OCI-LY3 (cell line): Measurements from ENCODE around the gene PATZ1.
"Not testable (repeated sequence)": the region's sequence is repeated elsewhere in the genome, so short reads cannot be mapped to it uniquely, and the experiment has no call there.

ENCODE experiments used
- H2AFZ ChIP-seq: fragments of 200-600, 300-600 bp; shearing (Covaris generic); 2 replicates; pipeline ENCODE4 v1.6.0; 2014; ENCODE audit warnings: antibody characterized with exemption, low read depth, low read length
- H3K27ac ChIP-seq: fragments of 200-600, 300-600 bp; sonication (generic); 2 replicates; pipeline ENCODE4 v1.5.1; 2014; ENCODE audit warnings: mild to moderate bottlenecking, low read length, moderate library complexity, mixed read lengths
- H3K27me3 ChIP-seq: fragments of 200-600, 300-600 bp; sonication (generic); 2 replicates; pipeline ENCODE4 v1.6.1; 2014; ENCODE audit warnings: low read depth, low read length, mixed read lengths
- H3K36me3 ChIP-seq: fragments of 200-600, 300-600 bp; sonication (generic); replicated peaks from 2 replicates; pipeline ENCODE3; 2014; ENCODE audit warnings: low read depth, low read length, mixed read lengths
- H3K4me1 ChIP-seq: fragments of 300-600, 200-600 bp; sonication (generic); 2 replicates; pipeline ENCODE4 v1.6.1; 2014; ENCODE audit warnings: low read length, mixed read lengths
- H3K4me2 ChIP-seq: fragments of 200-600, 300-600 bp; sonication (generic); 2 replicates; pipeline ENCODE4 v1.6.1; 2014; ENCODE audit warnings: low read length, mixed read lengths
- H3K4me3 ChIP-seq: fragments of 300-600, 200-600 bp; sonication (generic); 2 replicates; pipeline ENCODE4 v1.5.1; 2014; ENCODE audit warnings: antibody characterized with exemption, mild to moderate bottlenecking, low read length, moderate library complexity
- H3K79me2 ChIP-seq: fragments of 300-600, 200-600 bp; shearing (Covaris generic); 2 replicates; pipeline ENCODE4 v1.6.1; 2014; ENCODE audit warnings: mild to moderate bottlenecking, low read length, mixed read lengths
- H3K9ac ChIP-seq: fragments of 300-600, 200-600 bp; shearing (Covaris generic); 2 replicates; pipeline ENCODE4 v1.6.0; 2014; ENCODE audit warnings: mild to moderate bottlenecking, low read length, moderate library complexity
- H3K9me3 ChIP-seq: fragments of 200-600, 300-600 bp; shearing (Covaris generic); 2 replicates; pipeline ENCODE4 v1.6.1; 2014; ENCODE audit warnings: low read length, mixed read lengths; ENCODE audit not compliant: insufficient read depth
- H4K20me1 ChIP-seq: fragments of 200-600, 300-600 bp; sonication (generic); 2 replicates; pipeline ENCODE4 v1.6.1; 2016; ENCODE audit warnings: low read length, mixed read lengths; ENCODE audit not compliant: insufficient read depth
- CTCF ChIP-seq: fragments of 200-600, 300-600 bp; sonication (generic); IDR thresholded peaks from 2 replicates; pipeline ENCODE4 v1.5.1; 2014; ENCODE audit warnings: antibody characterized with exemption, low read length, low read depth
- EZH2phosphoT487 ChIP-seq: fragments of 200-600 bp; shearing (Covaris generic); IDR thresholded peaks from 2 replicates; pipeline ENCODE4 v1.6.1; 2018; ENCODE audit warnings: antibody characterized with exemption, mixed run types, low read depth

The PATZ1 gene

GRCh38 chr22:31346255-31346732 lies at the start of gene PATZ1:
PATZ1 (minus strand) TSS chr22:31346346; CDS start chr22:31345602, 744 bp downstream.
- H3K4me2 ChIP-seq = peak within 1 kb of the TSS; percentile 90
- H3K4me3 ChIP-seq = peak within 1 kb of the TSS; percentile 77
- H3K27me3 ChIP-seq = no peaks in the 10 kb centered on the region
- peaks cover 54% of the 10 kb centered on the region for H3K79me2 ChIP-seq
- no peaks in the 10 kb centered on the region for H3K9me3 ChIP-seq
- H3K9ac ChIP-seq = peak within 1 kb of the TSS; percentile 86
- H3K4me1 ChIP-seq = peaks cover 25% of the 10 kb centered on the region
- H3K36me3 ChIP-seq = peaks cover 39% of the 10 kb centered on the region
- H2AFZ ChIP-seq = peak within 1 kb of the TSS; percentile 48; the same call in 1 of the 2 replicates
- no peak for TF ChIP-seq EZH2phosphoT487
- no peak for TF ChIP-seq CTCF
- peak within 1 kb of the TSS; percentile 75 for H3K27ac ChIP-seq
- H4K20me1 ChIP-seq = peaks cover 44% of the 10 kb centered on the region

DNA sequence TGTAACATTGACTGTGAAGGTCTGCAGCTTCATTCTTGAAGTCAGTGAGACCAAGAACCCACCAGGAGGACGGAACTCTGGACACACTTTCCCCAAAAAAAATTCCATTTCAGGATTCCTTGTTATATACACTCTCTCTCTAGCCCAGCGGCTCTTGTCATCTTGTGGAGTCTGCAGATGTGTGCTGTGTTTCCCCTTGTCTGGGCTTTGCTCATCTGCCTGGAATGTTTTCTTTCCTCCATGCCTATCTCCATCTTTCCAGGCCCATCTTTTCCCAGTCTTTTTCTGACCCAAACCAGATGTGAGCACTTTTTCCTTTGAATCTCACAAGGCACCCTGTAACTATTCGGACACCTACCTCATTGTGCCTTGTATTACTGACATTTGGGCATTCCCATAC lies 48.2 kb upstream of the PATZ1 start:
- H3K4me1 ChIP-seq = peaks cover 7% of the 10 kb centered on the region; the same call in 1 of the 2 replicates
- TF ChIP-seq EZH2phosphoT487 (no peak), CTCF (no peak)
- H3K9ac ChIP-seq = no peak overlapping the region
- no peak overlapping the region for H2AFZ ChIP-seq
- H3K9me3 ChIP-seq = no peaks in the 10 kb centered on the region
- no peak overlapping the region for H3K4me2 ChIP-seq
- no peaks in the 10 kb centered on the region for H4K20me1 ChIP-seq
- H3K27me3 ChIP-seq = 0 out of 2 replicates have a peak, but pooled peaks cover 2% of the 10 kb centered on the region
- H3K4me3 ChIP-seq = no peak overlapping the region
- H3K36me3 ChIP-seq = no peaks in the 10 kb centered on the region
- H3K79me2 ChIP-seq = peaks cover under 1% of the 10 kb centered on the region; the same call in 1 of the 2 replicates
- H3K27ac ChIP-seq = no peak overlapping the region

DNA sequence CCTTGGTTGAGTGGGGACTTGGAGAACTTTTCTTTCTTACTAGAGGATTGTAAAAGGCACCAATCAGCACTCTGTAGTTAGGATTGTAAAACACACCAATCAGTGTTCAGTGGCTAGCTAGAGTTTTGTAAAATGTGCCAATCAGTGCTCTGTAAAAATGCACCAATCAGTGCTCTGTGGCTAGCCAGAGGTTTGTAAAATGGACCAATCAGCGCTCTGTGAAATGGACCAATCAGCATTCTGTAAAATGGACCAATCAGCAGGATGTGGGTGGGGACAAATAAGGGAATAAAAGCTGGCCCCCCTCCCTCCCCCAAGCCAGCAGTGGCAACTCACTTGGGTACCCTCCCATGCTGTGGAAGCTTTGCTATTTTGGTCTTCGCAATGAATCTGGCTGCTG lies 47.7 kb upstream of the PATZ1 start:
- no peaks in the 10 kb centered on the region for H3K9me3 ChIP-seq
- peaks cover 6% of the 10 kb centered on the region; the same call in 1 of the 2 replicates for H3K4me1 ChIP-seq
- no peak overlapping the region for H3K4me2 ChIP-seq
- no peak overlapping the region for H3K9ac ChIP-seq
- 0 out of 2 replicates have a peak, but pooled peaks cover 2% of the 10 kb centered on the region for H3K27me3 ChIP-seq
- H4K20me1 ChIP-seq = no peaks in the 10 kb centered on the region
- no peak overlapping the region for H3K4me3 ChIP-seq
- no peak overlapping the region for H3K27ac ChIP-seq
- TF ChIP-seq CTCF = no peak
- no peak for TF ChIP-seq EZH2phosphoT487
- no peaks in the 10 kb centered on the region for H3K36me3 ChIP-seq
- no peak overlapping the region for H2AFZ ChIP-seq
- no peaks in the 10 kb centered on the region for H3K79me2 ChIP-seq

GRCh38 chr22:31378651-31379050 lies 32.5 kb upstream of the PATZ1 start:
- not testable (repeated sequence) for H3K36me3 ChIP-seq, H3K27ac ChIP-seq, H3K9ac ChIP-seq, H3K4me1 ChIP-seq, H3K27me3 ChIP-seq, H3K9me3 ChIP-seq, H4K20me1 ChIP-seq, H3K79me2 ChIP-seq, H3K4me3 ChIP-seq
- peak overlapping the region; percentile 13 for H3K4me2 ChIP-seq
- H2AFZ ChIP-seq = 0 out of 2 replicates have a peak overlapping the region, but pooled peaks have one; percentile 79
